ENCODE measurements around the gene COL25A1.

DNA sequence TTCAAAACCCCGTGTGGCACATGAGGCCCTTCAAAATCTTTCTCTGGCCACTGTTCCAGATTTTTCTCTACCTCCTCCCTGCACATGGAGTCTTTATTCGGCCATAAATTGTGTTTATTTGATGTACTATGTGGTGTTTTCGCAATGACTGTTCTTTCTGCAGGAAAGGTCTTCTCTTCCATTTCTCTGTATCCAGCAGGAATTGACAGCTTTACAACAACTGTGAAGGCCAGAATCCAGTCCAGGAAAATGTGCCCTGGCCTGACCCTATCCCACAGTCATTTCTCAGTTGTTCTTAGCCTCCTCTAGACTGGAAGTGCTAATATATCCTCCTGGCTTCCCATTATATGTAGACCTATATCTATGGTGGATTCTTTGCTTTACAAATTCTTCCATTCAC, 191.4 kb downstream of the COL25A1 start:
- TF ChIP-seq, protein P1, sequence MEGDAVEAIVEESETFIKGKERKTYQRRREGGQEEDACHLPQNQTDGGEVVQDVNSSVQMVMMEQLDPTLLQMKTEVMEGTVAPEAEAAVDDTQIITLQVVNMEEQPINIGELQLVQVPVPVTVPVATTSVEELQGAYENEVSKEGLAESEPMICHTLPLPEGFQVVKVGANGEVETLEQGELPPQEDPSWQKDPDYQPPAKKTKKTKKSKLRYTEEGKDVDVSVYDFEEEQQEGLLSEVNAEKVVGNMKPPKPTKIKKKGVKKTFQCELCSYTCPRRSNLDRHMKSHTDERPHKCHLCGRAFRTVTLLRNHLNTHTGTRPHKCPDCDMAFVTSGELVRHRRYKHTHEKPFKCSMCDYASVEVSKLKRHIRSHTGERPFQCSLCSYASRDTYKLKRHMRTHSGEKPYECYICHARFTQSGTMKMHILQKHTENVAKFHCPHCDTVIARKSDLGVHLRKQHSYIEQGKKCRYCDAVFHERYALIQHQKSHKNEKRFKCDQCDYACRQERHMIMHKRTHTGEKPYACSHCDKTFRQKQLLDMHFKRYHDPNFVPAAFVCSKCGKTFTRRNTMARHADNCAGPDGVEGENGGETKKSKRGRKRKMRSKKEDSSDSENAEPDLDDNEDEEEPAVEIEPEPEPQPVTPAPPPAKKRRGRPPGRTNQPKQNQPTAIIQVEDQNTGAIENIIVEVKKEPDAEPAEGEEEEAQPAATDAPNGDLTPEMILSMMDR (IDR thresholded peaks at IDR 0.05; ENCODE audit: poor library complexity) = no peak
- TF ChIP-seq EZH2phosphoT487 (IDR thresholded peaks at IDR 0.05; ENCODE audit: low read depth, severe bottlenecking, unreplicated experiment) = no peak
- no peak for TF ChIP-seq EZH2 (IDR thresholded peaks at IDR 0.05; ENCODE audit: borderline replicate concordance)

All from hepatocyte (in vitro differentiated cells).